Stimulated activated CD4-positive, alpha-beta T cell treated with anti-CD3 and anti-CD28 coated beads, Interleukin-15, amount 100 ng/mL, for 24 hours (primary cell): ENCODE measurements around the gene IRF4.
A peak's percentile ranks its signal among the peaks of the same experiment; 100 is the strongest.

Source experiments
- DNase-seq: peaks from one replicate; pipeline ENCODE4 v3.0.0-alpha.2; 2020

The IRF4 gene

GRCh38 chr6:353642-354614 is 37.6 kb upstream of the IRF4 start:
- DNase-seq, result no peak

- DNase-seq, result no peak
Observed at GRCh38 chr6:354631-355280, 36.8 kb upstream of the IRF4 start.

- no peak for DNase-seq
Observed at GRCh38 chr6:355373-356208, 36.0 kb upstream of the IRF4 start.

GRCh38 chr6:356828-357251 is 34.7 kb upstream of the IRF4 start:
- peak; percentile 45 for DNase-seq

DNA sequence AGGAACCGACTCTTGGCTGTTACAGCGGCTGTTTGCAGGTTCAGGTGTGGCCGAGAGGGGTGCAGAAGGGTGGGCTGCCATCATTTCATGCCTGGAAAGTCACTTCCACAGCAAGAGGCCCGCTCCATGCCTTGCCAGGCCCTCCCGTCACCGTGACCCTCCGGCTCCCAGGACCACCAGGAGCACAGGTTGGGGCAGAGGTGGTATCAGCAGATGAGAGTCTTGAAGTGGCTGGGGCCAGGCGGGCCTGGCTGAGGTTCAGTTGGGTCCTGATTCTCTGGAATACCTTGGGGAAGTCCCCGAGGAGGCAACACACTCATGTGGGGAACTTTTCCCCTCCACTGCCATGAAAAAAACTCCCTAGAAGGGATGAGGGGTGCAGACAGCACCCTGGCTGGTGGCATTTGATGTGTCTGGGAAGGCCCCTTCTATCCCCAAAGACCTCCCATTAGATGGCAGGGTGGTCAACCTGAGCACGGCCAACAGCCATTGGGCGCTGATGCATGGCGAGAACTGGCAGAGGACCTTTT is 34.2 kb upstream of the IRF4 start:
- DNase-seq, result no peak

- DNase-seq, result no peak
Observed at GRCh38 chr6:357791-358341, 33.7 kb upstream of the IRF4 start.

- DNase-seq, result no peak
Observed at GRCh38 chr6:358432-358831, 33.1 kb upstream of the IRF4 start.

DNA sequence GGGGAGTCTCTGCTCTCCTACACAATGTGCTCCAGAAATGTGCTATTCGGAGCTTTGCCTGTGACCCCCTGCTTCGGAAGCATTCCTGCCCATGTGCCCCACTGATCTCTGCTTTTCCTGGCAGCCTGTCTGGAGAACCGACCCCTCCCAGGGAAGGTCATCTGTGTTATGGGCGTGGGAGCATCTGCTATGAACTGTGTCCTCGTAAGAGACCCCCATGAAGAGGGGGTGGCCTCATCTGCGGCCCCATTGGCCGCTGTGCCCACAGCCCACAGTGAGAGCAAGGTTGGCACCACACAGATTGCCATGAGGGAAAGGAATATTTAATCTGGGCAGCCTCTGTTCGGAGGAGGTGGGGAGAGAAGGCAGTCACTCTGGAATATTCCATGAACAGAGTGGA is 32.7 kb upstream of the IRF4 start:
- no peak for DNase-seq

- no peak for DNase-seq
Observed at GRCh38 chr6:359261-360035, 32.1 kb upstream of the IRF4 start.

- no peak for DNase-seq
Observed at GRCh38 chr6:360349-360748, 31.2 kb upstream of the IRF4 start.

- DNase-seq, result no peak
Observed at GRCh38 chr6:360764-361373, 30.7 kb upstream of the IRF4 start.

DNA sequence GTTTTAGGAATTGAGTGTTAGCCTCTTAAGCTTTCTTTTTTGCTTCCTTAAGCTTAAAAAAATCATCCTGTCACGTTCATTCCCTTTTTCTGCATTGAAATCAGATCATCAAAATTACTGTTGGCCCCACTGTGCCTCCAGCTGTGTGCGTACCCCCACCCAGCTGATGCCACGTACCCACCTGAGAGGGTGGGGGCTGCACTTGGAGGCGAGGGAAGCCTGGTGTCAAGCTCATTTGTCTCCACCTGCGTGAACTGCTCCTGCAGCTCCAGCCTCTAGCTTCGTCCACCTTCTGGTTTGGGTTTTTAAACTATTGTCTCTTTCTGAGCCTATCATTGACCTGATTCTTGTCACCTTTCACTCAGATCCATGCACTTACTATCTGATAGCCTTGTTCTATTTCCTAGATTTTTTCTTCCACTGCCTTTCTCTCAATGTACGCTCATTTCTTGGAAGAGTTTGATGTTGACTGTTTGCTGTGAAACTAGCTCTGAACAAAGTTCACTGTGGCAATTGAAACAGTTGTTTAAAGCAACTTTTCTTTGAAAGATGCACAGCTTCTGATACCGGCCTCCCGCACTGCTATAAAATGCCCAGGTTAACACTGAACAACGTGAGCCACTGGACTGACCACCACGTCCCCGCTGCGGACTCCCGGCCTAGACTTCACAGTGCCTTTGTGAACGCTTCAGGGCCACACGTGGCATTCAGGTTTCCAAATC is 30.0 kb upstream of the IRF4 start:
- DNase-seq, result no peak

DNA sequence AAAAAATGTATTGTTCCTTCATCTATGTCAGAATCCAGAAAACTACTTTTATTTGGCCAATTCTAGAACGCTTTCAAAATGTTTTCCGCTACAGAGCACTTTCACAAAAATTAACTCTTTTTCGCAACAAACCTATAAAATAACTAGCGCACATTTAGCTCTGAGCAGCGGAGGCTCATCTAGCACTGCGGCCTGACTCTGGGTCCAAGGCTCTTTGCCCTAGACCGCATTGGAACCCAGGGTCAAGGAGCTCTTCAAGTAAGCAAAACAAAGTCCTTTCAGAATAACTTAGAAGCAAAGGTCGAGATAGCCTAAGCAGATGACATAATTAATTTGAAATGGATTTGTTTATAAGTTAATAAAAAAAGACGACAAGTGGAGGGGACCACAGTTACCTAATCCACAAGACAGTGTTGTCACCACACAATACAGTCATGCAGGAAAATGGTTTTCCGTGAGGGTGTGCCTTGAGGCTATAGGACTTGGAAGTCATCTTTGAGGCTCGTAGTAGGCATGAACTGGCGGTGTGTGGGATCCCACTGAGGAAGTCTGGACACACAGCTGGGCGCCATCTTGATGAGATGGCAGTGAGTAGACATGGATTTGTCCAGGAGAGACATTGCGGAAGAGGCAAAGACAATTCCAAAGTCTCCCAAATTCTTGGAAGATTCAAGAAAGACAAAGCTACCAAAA is 29.2 kb upstream of the IRF4 start:
- no peak for DNase-seq

DNA sequence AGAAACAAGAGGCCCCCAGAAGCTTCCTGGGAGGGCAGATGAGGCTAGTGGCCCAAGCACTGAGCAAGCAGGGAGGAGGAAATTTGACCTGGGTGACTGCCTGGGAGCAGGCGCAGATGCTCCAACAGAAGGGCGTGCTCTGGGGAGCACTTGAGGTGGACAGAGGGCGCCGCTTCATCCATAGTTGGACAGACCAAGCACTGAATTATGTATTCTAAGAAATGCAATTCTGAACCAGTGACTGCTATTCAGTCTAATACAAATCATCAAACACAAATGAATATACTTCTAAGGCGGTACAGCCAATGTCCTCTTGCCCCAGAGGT is 28.7 kb upstream of the IRF4 start:
- DNase-seq, result no peak

DNA sequence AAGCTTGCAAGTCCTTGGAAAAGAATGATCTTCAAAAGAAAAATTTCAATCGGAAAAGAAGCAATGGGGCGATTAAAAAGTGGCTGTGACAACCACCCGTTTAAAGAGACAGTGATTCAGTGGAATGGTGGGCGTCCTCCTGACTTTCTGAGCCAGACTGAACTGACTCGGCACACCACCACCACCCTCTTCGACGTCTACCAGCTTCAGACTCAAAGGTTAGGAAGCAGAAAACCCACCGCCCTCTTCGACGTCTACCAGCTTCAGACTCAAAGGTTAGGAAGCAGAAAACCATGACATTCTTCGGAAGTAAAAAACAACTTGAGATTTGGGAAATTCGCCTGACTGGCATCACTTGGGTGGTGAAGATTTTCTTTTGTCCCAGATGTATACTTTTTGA is 28.3 kb upstream of the IRF4 start:
- DNase-seq, result no peak

GRCh38 chr6:363909-364308 is 27.6 kb upstream of the IRF4 start:
- no peak for DNase-seq

GRCh38 chr6:364609-365540 is 26.7 kb upstream of the IRF4 start:
- no peak for DNase-seq

DNA sequence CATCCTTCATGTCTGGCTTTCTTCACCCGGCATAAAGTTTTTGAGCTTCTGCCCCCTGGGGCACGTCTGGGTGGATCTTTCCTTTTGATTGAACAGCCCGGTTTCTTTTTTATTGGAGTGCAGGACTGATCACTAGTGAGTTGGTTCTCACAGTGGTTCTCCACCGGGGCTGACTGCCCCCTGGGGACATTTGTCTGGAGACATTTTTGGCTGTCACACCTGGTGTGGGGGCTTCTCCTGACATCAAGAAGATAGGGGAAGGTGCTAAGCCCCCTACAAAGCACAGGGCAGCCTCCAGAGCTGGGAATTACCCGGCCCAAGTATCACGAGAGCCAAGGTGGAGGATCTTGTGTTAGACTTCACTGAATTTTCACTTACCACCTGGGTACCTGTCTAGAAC is 25.7 kb upstream of the IRF4 start:
- DNase-seq, result no peak
